ENCODE results near the gene C1orf167. TPM values are rescaled to one million over a fixed set of nuclear protein-coding genes. Genes with fewer than 3 reads are reported as not detected.

Gene C1orf167
- total RNA-seq, 1 donor = not detected

DNA sequence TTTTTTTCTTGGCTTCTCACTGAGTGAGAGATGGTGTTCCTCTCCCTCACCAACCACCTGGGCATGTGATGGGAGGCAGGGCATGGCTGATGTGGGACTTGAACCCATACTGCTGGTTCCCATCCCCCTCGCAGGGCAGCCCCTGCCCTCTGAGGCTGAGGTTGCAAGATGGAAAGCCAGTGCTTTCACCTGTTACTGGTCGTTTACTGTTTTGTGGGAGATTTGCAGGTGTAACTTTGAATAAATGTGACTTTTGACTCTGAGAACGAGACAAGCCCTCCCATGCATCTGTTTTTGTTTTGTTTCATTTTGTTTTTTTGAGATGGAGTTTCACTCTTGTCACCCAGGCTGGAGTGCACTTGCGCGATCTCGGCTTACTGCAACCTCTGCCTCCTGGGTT, 21.6 kb downstream of the C1orf167 start:
- Histone ChIP-seq H3K4me3 (ENCODE audit: low read length) (no peak overlapping the region), H3K27me3 (ENCODE audit: insufficient read depth, low read length) (no peaks in the 10 kb centered on the region), H3K9me3 (ENCODE audit: low read depth, low read length) (no peaks in the 10 kb centered on the region), H3K4me1 (ENCODE audit: insufficient read depth, low read length) (peaks cover 14% of the 10 kb centered on the region)

GRCh38 chr1:11784256-11784992, 22.4 kb downstream of the C1orf167 start:
- no peak overlapping the region for H3K4me3 ChIP-seq (ENCODE audit: low read length)
- H3K27me3 ChIP-seq (ENCODE audit: insufficient read depth, low read length) = no peaks in the 10 kb centered on the region
- H3K9me3 ChIP-seq (ENCODE audit: low read depth, low read length) = no peaks in the 10 kb centered on the region
- peaks cover 16% of the 10 kb centered on the region for H3K4me1 ChIP-seq (ENCODE audit: insufficient read depth, low read length)

GRCh38 chr1:11784993-11785769, 23.2 kb downstream of the C1orf167 start:
- no peak overlapping the region for H3K4me3 ChIP-seq (ENCODE audit: low read length)

DNA sequence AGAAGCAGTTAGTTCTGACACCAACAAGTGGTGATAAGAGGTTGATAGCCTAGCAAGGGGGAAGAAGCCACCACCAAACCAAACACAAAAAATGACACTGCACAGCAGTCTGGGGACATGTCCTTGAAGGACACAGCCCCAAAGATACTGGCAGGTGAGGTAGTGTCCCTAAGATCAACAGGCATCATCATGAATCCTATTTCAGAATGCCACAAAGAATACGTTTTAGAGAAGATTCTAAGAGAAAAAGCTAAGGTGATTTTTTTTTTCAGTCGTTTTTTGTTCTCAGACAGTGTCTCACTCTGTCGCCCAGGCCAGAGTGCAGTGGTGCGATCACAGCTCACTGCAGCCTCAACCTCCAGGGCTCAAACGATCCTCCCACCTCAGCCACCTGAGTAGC, 24.2 kb downstream of the C1orf167 start:
- Histone ChIP-seq H3K9me3 (ENCODE audit: low read depth, low read length) (no peaks in the 10 kb centered on the region), H3K27me3 (ENCODE audit: insufficient read depth, low read length) (no peaks in the 10 kb centered on the region), H3K4me1 (ENCODE audit: insufficient read depth, low read length) (peaks cover 33% of the 10 kb centered on the region), H3K4me3 (ENCODE audit: low read length) (no peak overlapping the region)

More at GRCh38 chr1:11784993-11785769, 23.2 kb downstream of the C1orf167 start:
- Histone ChIP-seq H3K4me1 (ENCODE audit: insufficient read depth, low read length) (peaks cover 24% of the 10 kb centered on the region), H3K9me3 (ENCODE audit: low read depth, low read length) (no peaks in the 10 kb centered on the region), H3K27me3 (ENCODE audit: insufficient read depth, low read length) (no peaks in the 10 kb centered on the region)

DNA sequence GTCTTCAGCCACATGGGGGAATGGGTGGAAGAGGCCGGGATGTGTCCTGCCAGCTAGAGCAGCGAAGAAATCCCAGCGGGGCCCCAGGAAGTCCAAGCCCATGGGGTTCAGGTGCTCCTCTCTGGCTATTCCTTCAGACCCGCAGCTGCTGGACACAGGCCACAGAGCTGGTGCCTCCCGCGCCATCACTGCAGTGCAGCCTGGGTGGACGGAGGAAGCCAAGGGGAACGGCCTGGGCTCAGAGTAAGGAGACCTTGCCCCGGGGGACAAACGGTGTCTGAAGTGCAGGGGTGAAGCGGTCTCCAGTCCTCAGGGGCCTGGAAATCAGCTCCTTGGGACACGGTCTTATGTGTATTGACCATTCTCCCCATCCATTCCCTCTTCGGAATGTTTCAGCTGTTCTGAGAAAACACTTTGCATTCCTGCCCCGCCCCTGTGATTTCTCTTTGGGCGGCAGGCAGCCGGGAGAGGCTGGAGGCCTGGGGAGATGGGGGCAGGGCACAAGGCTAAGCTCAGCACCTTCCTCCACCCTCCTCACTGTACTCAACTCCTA, 25.3 kb downstream of the C1orf167 start:
- Histone ChIP-seq H3K9me3 (ENCODE audit: low read depth, low read length) (no peaks in the 10 kb centered on the region), H3K4me1 (ENCODE audit: insufficient read depth, low read length) (peaks cover 45% of the 10 kb centered on the region), H3K4me3 (ENCODE audit: low read length) (no peak overlapping the region), H3K27me3 (ENCODE audit: insufficient read depth, low read length) (no peaks in the 10 kb centered on the region)

DNA sequence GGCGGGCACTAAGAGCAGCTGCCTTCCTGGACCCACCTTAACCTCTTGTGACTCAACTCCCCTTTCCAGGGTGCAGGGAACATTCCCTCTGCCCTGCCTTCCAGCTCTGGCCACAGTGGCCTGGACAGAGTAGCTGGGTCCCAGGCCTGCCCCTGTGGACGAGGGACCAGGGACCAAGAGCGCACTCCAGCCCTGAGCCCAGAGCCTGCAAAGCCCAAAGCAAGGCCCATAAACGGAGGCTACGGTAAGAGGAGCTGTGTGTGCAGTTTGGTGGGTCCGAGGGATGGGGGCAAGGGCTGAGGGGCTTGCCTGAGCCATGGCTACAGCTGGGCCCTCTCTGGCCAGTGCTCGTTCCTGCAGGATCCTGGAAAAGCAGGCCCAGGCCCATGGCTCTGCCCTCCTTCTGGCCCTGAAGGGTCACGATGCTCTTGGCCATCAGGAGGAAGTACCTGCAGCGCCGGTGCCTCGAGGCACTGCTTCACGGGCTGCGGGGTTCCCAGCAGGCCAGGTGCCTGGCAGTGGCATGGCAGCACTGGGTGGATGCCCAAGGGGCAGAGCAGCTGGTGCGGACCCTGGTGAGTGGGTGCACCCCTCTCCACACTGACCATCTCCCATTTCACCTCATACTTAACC, 25.9 kb downstream of the C1orf167 start:
- Histone ChIP-seq H3K27me3 (ENCODE audit: insufficient read depth, low read length) (no peaks in the 10 kb centered on the region), H3K4me1 (ENCODE audit: insufficient read depth, low read length) (peaks cover 46% of the 10 kb centered on the region), H3K4me3 (ENCODE audit: low read length) (no peak overlapping the region), H3K9me3 (ENCODE audit: low read depth, low read length) (no peaks in the 10 kb centered on the region)

- H3K4me1 ChIP-seq (ENCODE audit: insufficient read depth, low read length) = peaks cover 46% of the 10 kb centered on the region
- no peaks in the 10 kb centered on the region for H3K27me3 ChIP-seq (ENCODE audit: insufficient read depth, low read length)
- H3K4me3 ChIP-seq (ENCODE audit: low read length) = no peak overlapping the region
- H3K9me3 ChIP-seq (ENCODE audit: low read depth, low read length) = no peaks in the 10 kb centered on the region
Observed at GRCh38 chr1:11788549-11789053, 26.6 kb downstream of the C1orf167 start.

- Histone ChIP-seq H3K9me3 (ENCODE audit: low read depth, low read length) (no peaks in the 10 kb centered on the region), H3K4me3 (ENCODE audit: low read length) (no peak overlapping the region), H3K4me1 (ENCODE audit: insufficient read depth, low read length) (peaks cover 45% of the 10 kb centered on the region), H3K27me3 (ENCODE audit: insufficient read depth, low read length) (no peaks in the 10 kb centered on the region)
Observed at GRCh38 chr1:11789126-11790067, 27.4 kb downstream of the C1orf167 start.

GRCh38 chr1:11790101-11790879, 28.3 kb downstream of the C1orf167 start:
- no peak overlapping the region for H3K4me3 ChIP-seq (ENCODE audit: low read length)
- H3K9me3 ChIP-seq (ENCODE audit: low read depth, low read length) = no peaks in the 10 kb centered on the region
- H3K4me1 ChIP-seq (ENCODE audit: insufficient read depth, low read length) = peaks cover 36% of the 10 kb centered on the region
- H3K27me3 ChIP-seq (ENCODE audit: insufficient read depth, low read length) = no peaks in the 10 kb centered on the region

DNA sequence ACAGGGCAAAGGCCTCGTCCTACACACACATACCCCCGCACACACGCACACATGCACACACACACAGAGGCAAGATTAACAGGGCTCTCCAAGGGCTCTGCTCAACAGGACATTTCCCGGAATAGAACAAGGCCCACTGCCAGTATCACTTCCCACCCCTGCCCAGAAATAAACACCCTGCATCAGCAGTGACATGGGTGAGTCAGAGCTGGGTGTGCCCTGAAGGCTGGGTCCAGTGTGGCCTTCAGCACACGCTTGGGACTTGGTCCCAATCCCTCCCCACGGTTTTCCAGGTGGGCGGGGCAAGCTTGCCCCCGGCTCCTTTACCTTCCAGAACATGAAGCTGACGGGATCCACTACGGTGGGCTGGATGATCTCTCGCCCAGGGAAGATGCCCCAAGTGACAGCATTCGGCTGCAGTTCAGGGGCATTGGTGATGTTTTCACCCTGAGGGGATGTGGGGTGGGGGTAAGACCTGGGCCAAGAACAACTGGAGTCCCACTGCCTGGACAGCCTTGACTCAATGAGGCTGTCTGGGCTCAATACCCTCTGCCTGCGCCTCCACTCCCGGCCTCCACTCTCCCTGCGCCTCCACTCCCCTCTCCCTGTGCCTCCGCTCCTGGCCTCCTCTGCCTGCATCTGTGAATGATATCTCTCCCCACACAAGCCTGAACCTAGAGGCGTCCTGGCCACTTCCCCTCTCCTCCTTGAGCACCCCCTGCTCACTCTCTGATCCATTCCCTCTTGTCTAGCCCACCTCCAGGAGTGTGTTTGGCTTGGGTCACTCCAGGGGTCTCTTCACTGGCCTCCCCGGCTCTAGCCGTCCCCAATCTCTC, 29.1 kb downstream of the C1orf167 start:
- Histone ChIP-seq H3K4me3 (ENCODE audit: low read length) (no peak overlapping the region), H3K4me1 (ENCODE audit: insufficient read depth, low read length) (peaks cover 31% of the 10 kb centered on the region), H3K27me3 (ENCODE audit: insufficient read depth, low read length) (no peaks in the 10 kb centered on the region), H3K9me3 (ENCODE audit: low read depth, low read length) (no peaks in the 10 kb centered on the region)

- H3K27me3 ChIP-seq (ENCODE audit: insufficient read depth, low read length) = no peaks in the 10 kb centered on the region
- no peaks in the 10 kb centered on the region for H3K9me3 ChIP-seq (ENCODE audit: low read depth, low read length)
- H3K4me3 ChIP-seq (ENCODE audit: low read length) = no peak overlapping the region
- H3K4me1 ChIP-seq (ENCODE audit: insufficient read depth, low read length) = peaks cover 31% of the 10 kb centered on the region
Observed at GRCh38 chr1:11792106-11792505, 30.1 kb downstream of the C1orf167 start.

GRCh38 chr1:11793819-11794218, 31.8 kb downstream of the C1orf167 start:
- Histone ChIP-seq H3K4me3 (ENCODE audit: low read length) (no peak overlapping the region), H3K4me1 (ENCODE audit: insufficient read depth, low read length) (peaks cover 31% of the 10 kb centered on the region), H3K27me3 (ENCODE audit: insufficient read depth, low read length) (no peaks in the 10 kb centered on the region), H3K9me3 (ENCODE audit: low read depth, low read length) (no peaks in the 10 kb centered on the region)
